A172 (cell line): ENCODE data around the gene EPHA3. TPM values are rescaled to one million over a fixed set of nuclear protein-coding genes. Genes with fewer than 3 reads are reported as not detected.
"Not testable (repeated sequence)": the region's sequence is repeated elsewhere in the genome, so short reads cannot be mapped to it uniquely, and the experiment has no call there.

ENCODE experiments used
- DNase-seq: peaks from one replicate; pipeline ENCODE4 v3.0.0-alpha.2; 2015; ENCODE audit warnings: low spot score
- total RNA-seq: library from RNA; depleted of rRNA; stranded (reverse); fragments of >200 nt; shearing (Covaris generic); gene quantifications from 2 replicates; pipeline ENCODE4 v1.2.3, GENCODE V29; 2014

EPHA3 gene
- total RNA-seq, 1 experiment from 2014 or later = not detected

GRCh38 chr3:89280822-89281365 is 173.5 kb downstream of the EPHA3 start:
- no peak for DNase-seq

- DNase-seq = no peak
These were observed 180.6 kb downstream of the EPHA3 start for GRCh38 chr3:89287902-89288508.

GRCh38 chr3:89289574-89290190 is 182.3 kb downstream of the EPHA3 start:
- DNase-seq = no peak

GRCh38 chr3:89297199-89297598 is 189.8 kb downstream of the EPHA3 start:
- DNase-seq = no peak

GRCh38 chr3:89300526-89300925 is 193.1 kb downstream of the EPHA3 start:
- no peak for DNase-seq

GRCh38 chr3:89300981-89301380 is 193.6 kb downstream of the EPHA3 start:
- no peak for DNase-seq

GRCh38 chr3:89303701-89304100 is 196.3 kb downstream of the EPHA3 start:
- DNase-seq = no peak

GRCh38 chr3:89306540-89306939 is 199.1 kb downstream of the EPHA3 start:
- no peak for DNase-seq

GRCh38 chr3:89311581-89311980 is 204.2 kb downstream of the EPHA3 start:
- no peak for DNase-seq

GRCh38 chr3:89312141-89312540 is 204.7 kb downstream of the EPHA3 start:
- DNase-seq = no peak

GRCh38 chr3:89314454-89315098 is 207.2 kb downstream of the EPHA3 start:
- no peak for DNase-seq

- DNase-seq = no peak
These were observed 208.5 kb downstream of the EPHA3 start for GRCh38 chr3:89315750-89316470.

- no peak for DNase-seq
These were observed 212.8 kb downstream of the EPHA3 start for GRCh38 chr3:89320186-89320585.

GRCh38 chr3:89326997-89327396 is 219.6 kb downstream of the EPHA3 start:
- no peak for DNase-seq

- no peak for DNase-seq
These were observed 225.0 kb downstream of the EPHA3 start for GRCh38 chr3:89332386-89332785.

GRCh38 chr3:89332793-89333192 is 225.4 kb downstream of the EPHA3 start:
- no peak for DNase-seq

GRCh38 chr3:89335693-89336092 is 228.3 kb downstream of the EPHA3 start:
- DNase-seq = no peak

- no peak for DNase-seq
These were observed 233.0 kb downstream of the EPHA3 start for GRCh38 chr3:89340408-89340807.

- DNase-seq = no peak
These were observed 236.7 kb downstream of the EPHA3 start for GRCh38 chr3:89344076-89344475.

- DNase-seq = not testable (repeated sequence)
These were observed 243.5 kb downstream of the EPHA3 start for GRCh38 chr3:89350935-89351334.

GRCh38 chr3:89353465-89353864 is 246.0 kb downstream of the EPHA3 start:
- DNase-seq = no peak

GRCh38 chr3:89358281-89358680 is 250.9 kb downstream of the EPHA3 start:
- DNase-seq = no peak
